Nephron progenitor cell (in vitro differentiated cells): ENCODE measurements around the gene PTPDC1.
A peak's percentile ranks its signal among the peaks of the same experiment; 100 is the strongest.

Experiments
- DNase-seq: peaks from one replicate; pipeline ENCODE4 v3.0.0; 2021
- H3K27ac Mint-ChIP-seq: 2 replicates; pipeline ENCODE4 v1.8.0; 2021; ENCODE audit warnings: mild to moderate bottlenecking, moderate library complexity, mixed read lengths
- H3K27me3 Mint-ChIP-seq: 2 replicates; pipeline ENCODE4 v1.8.0; 2021; ENCODE audit warnings: mild to moderate bottlenecking, low read depth, mixed read lengths; ENCODE audit not compliant: poor library complexity
- H3K36me3 Mint-ChIP-seq: 2 replicates; pipeline ENCODE4 v1.8.0; 2021; ENCODE audit warnings: low read depth, mixed read lengths
- H3K4me1 Mint-ChIP-seq: 2 replicates; pipeline ENCODE4 v1.8.0; 2021; ENCODE audit warnings: mixed read lengths
- H3K4me3 Mint-ChIP-seq: 2 replicates; pipeline ENCODE4 v1.8.0; 2021; ENCODE audit warnings: mild to moderate bottlenecking, moderate library complexity, mixed read lengths
- H3K9me3 Mint-ChIP-seq: 2 replicates; pipeline ENCODE4 v1.8.0; 2021; ENCODE audit warnings: mild to moderate bottlenecking, moderate library complexity, mixed read lengths
- TF ChIP-seq, protein P1 (sequence below): fragments of 200-600 bp; sonication (generic); IDR thresholded peaks from 2 replicates; pipeline ENCODE4 v1.5.0; 2021; ENCODE audit warnings: antibody characterized with exemption

Gene PTPDC1, protein sequence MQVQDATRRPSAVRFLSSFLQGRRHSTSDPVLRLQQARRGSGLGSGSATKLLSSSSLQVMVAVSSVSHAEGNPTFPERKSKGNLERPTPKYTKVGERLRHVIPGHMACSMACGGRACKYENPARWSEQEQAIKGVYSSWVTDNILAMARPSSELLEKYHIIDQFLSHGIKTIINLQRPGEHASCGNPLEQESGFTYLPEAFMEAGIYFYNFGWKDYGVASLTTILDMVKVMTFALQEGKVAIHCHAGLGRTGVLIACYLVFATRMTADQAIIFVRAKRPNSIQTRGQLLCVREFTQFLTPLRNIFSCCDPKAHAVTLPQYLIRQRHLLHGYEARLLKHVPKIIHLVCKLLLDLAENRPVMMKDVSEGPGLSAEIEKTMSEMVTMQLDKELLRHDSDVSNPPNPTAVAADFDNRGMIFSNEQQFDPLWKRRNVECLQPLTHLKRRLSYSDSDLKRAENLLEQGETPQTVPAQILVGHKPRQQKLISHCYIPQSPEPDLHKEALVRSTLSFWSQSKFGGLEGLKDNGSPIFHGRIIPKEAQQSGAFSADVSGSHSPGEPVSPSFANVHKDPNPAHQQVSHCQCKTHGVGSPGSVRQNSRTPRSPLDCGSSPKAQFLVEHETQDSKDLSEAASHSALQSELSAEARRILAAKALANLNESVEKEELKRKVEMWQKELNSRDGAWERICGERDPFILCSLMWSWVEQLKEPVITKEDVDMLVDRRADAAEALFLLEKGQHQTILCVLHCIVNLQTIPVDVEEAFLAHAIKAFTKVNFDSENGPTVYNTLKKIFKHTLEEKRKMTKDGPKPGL

DNA sequence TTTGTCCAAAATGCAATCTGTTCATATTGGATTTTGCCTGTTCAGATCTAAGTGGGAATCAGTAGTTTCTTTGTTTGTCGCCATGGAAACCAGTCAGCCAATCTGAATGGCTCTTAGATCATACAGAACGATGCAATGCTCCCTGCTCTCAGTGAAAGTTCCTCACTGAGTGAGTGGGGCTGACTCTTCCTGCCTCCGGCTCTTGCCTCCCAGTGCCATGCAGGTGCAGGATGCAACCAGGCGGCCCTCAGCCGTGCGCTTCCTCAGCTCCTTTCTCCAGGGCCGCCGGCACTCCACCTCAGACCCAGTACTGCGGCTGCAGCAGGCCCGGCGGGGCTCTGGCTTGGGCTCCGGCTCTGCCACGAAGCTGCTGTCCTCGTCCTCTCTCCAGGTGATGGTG lies at the start of gene PTPDC1:
TSS of gene PTPDC1 (plus strand) at position 151 of the 400 bp plus-strand sequence. CDS start at position 218, 67 bp downstream.
- Mint-ChIP-seq H3K27ac (no peak within 1 kb of the TSS), H3K36me3 (peaks cover 26% of the 10 kb centered on the region), H3K4me1 (peaks cover 39% of the 10 kb centered on the region), H3K4me3 (no peak within 1 kb of the TSS), H3K9me3 (no peaks in the 10 kb centered on the region), H3K27me3 (no peaks in the 10 kb centered on the region)
- peak; percentile 41 for DNase-seq
- TF ChIP-seq, protein P1, sequence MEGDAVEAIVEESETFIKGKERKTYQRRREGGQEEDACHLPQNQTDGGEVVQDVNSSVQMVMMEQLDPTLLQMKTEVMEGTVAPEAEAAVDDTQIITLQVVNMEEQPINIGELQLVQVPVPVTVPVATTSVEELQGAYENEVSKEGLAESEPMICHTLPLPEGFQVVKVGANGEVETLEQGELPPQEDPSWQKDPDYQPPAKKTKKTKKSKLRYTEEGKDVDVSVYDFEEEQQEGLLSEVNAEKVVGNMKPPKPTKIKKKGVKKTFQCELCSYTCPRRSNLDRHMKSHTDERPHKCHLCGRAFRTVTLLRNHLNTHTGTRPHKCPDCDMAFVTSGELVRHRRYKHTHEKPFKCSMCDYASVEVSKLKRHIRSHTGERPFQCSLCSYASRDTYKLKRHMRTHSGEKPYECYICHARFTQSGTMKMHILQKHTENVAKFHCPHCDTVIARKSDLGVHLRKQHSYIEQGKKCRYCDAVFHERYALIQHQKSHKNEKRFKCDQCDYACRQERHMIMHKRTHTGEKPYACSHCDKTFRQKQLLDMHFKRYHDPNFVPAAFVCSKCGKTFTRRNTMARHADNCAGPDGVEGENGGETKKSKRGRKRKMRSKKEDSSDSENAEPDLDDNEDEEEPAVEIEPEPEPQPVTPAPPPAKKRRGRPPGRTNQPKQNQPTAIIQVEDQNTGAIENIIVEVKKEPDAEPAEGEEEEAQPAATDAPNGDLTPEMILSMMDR: no peak

DNA sequence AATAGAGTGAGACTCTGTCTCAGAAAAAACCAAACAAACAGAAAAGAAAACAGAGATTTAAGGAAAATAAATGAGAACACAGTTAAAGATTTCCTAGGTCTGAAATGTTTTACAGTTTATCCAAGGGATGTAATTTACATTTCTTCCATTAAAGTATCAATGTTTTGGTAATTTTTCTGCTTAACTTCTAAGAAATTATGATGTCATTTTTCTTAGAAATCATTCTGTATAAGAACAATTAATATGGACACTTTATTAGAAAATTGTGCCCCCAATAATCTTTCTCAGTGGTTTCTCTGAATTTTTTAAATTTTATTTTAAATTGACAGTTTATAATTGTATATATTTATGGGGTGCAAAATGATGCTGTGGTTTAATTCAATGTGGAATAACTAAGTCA lies 49.8 kb upstream of the PTPDC1 start:
- Mint-ChIP-seq H3K27me3 (peaks cover 17% of the 10 kb centered on the region), H3K4me1 (peaks cover 16% of the 10 kb centered on the region), H3K4me3 (no peak overlapping the region), H3K36me3 (peaks cover 44% of the 10 kb centered on the region), H3K27ac (no peak overlapping the region), H3K9me3 (peaks cover 42% of the 10 kb centered on the region)
- TF ChIP-seq, protein P1: no peak
- no peak for DNase-seq

DNA sequence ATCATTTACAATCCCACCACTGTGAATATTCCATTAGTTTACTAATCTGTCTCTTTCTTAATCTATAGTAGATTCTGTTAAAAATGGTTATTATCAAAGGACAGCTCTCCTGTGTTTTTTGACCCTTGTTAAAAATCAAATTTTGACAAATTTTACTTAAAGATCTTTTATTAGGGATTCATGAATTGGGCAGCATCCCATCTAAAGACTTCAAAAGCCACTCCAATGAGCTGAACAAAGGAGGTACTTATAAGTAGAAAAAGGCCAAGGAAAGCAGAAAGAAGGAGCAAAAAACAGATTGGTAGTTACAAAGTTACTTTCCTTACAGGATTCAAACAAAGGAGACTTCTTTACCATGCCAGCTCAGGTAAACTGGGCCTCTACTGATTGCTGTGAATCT lies 44.5 kb upstream of the PTPDC1 start:
- TF ChIP-seq, protein P1: no peak
- H3K4me1 Mint-ChIP-seq: peaks cover 7% of the 10 kb centered on the region
- no peak for DNase-seq
- H3K27me3 Mint-ChIP-seq: no peaks in the 10 kb centered on the region
- H3K4me3 Mint-ChIP-seq: no peak overlapping the region
- H3K27ac Mint-ChIP-seq: no peak overlapping the region
- peaks cover 48% of the 10 kb centered on the region for H3K36me3 Mint-ChIP-seq
- H3K9me3 Mint-ChIP-seq: peaks cover 33% of the 10 kb centered on the region

GRCh38 chr9:94042516-94043360 lies 41.5 kb upstream of the PTPDC1 start:
- DNase-seq: no peak
- no peak overlapping the region for H3K4me3 Mint-ChIP-seq
- H3K27me3 Mint-ChIP-seq: no peaks in the 10 kb centered on the region
- peaks cover 28% of the 10 kb centered on the region for H3K9me3 Mint-ChIP-seq
- H3K36me3 Mint-ChIP-seq: peaks cover 28% of the 10 kb centered on the region
- peak overlapping the region; percentile 22 for H3K27ac Mint-ChIP-seq
- TF ChIP-seq, protein P1: no peak
- H3K4me1 Mint-ChIP-seq: peaks cover 7% of the 10 kb centered on the region

DNA sequence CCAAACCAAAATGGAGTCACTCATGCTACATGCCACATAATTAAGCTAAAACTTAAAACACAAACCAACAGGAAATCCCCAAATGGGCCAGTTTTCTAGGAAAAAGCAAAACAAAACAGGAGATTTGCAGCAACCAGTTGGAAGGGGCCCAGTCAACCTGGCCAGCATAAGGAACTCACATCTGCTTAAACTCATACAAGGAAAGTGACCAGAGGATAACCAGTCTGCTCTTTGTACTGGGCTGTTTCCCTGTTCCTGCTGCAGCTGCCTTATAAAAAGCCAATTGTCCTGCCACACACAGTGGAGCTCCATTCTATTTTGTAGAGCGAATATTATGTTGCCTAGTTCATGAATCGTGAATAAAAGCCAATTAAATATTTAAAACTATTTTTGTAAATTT lies 29.5 kb upstream of the PTPDC1 start:
- Mint-ChIP-seq H3K27ac (no peak overlapping the region), H3K4me3 (no peak overlapping the region), H3K9me3 (peaks cover 32% of the 10 kb centered on the region), H3K27me3 (no peaks in the 10 kb centered on the region), H3K4me1 (no peaks in the 10 kb centered on the region), H3K36me3 (peaks cover 21% of the 10 kb centered on the region)
- TF ChIP-seq, protein P1: no peak
- DNase-seq: no peak
